ENCODE data around the gene NAA20.

GRCh38 chr20:19975436-19975799, 41.7 kb upstream of the NAA20 start:
- TF ChIP-seq YY1 (IDR thresholded peaks at IDR 0.05; ENCODE audit: insufficient read depth, insufficient read length): no peak
- TF ChIP-seq ZNF274 (IDR thresholded peaks at IDR 0.05; ENCODE audit: low read depth, low read length): no peak
